IPS-18c (cell line): ENCODE results near the gene LCLAT1.

ENCODE experiments used
- H3K4me3 ChIP-seq: 2 replicates; pipeline ENCODE4 v1.7.0; 2013; ENCODE audit warnings: low read depth, mild to moderate bottlenecking, low read length, moderate library complexity; ENCODE audit not compliant: insufficient read depth
- H3K9me3 ChIP-seq: one replicate; pipeline ENCODE4 v1.6.1; 2013; ENCODE audit warnings: mild to moderate bottlenecking, low read length, moderate library complexity; ENCODE audit not compliant: control insufficient read depth, insufficient read depth

LCLAT1 gene

DNA sequence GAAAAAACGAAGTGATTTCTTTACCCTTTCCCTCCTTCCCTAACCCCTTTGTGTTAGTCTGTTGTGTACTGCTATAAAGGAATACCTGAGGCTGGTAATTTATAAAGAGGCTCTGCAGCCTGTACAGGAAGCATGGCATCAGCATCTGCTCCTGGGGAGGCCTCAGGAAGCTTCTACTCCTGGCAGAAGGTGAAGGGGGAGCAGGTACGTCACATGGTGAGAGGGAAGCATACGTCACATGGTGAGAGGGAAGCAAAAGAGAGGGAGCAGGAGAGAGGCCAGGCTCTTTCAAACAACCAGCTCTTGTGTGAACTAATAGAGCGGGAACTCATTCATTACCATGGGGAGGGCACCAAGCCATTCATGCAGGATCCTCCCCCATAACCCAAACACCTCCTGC lies 234.0 kb downstream of the LCLAT1 start:
- H3K9me3 ChIP-seq = no peaks in the 10 kb centered on the region
- no peak overlapping the region for H3K4me3 ChIP-seq

DNA sequence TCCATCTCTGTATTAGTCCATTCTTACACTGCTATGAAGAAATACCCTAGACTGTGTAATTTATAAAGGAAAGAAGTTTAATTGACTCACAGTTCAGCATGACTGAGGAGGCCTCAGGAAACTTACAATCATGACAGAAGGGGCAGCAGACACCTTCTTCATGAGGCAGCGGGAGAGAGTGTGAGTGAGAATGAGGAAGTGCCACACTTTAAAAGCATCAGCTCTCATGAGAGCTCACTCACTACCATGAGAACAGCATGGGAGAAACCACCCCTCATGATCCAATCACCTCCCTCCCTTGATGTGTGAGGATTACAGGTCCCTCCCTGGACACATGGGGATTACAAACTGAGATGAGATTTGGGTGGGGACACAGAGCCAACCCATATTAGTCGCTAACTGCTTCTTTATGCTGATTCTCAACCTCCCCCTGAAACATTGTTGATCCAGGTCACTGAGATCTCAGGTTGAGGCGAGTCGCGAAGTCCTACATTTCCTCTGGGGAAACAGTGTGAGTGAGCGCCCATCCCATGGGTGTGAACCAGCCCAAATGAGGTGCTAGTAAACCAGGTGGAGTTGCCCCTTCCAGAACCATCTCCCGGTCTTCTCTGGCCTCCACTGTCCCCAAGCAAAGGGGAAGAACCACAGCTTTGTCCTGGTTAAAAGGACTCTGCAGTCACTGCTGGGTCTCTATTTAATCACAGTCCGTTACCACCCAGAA lies 236.3 kb downstream of the LCLAT1 start:
- Histone ChIP-seq H3K9me3 (no peaks in the 10 kb centered on the region), H3K4me3 (no peak overlapping the region)

DNA sequence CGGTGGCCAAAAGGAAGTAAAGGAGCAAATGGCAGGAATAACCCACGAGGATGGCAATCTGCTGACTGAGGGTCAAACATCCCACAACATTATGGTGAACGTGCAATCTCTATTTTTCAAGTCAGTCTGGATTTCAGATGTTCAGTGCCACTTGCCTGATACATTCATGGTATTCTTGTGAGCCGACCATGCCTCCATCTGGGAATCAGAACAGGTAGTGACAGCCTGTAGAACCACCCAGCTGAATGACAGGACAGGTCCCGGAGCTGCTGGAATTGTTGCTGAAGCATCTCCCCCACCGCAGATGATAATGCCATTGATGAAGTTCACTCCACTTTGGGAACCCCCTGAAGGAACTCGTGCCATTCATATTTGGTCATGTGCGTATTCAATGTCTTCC lies 237.0 kb downstream of the LCLAT1 start:
- no peaks in the 10 kb centered on the region for H3K9me3 ChIP-seq
- H3K4me3 ChIP-seq = no peak overlapping the region

GRCh38 chr2:30684516-30684915 lies 237.5 kb downstream of the LCLAT1 start:
- H3K9me3 ChIP-seq = no peaks in the 10 kb centered on the region
- H3K4me3 ChIP-seq = no peak overlapping the region

DNA sequence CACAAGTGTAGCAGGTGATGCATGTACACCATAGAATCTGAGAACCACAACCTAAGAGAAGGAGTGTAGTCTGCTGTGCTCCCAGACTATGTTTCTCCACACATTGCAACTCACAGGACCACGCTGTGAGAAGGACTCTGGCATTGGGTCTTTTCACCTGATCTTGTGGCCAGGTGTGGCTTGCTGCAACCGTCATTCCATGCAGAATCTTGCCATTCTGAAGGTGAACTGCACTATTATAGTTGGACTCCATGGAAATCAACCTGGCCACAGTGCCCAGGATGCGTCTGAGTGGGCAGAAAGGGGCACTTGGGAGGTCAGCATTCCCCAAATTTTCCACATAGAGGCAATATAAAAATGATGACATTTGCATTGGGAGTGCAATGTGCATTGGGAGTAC lies 237.9 kb downstream of the LCLAT1 start:
- no peak overlapping the region for H3K4me3 ChIP-seq
- no peaks in the 10 kb centered on the region for H3K9me3 ChIP-seq

GRCh38 chr2:30686000-30686399 lies 239.0 kb downstream of the LCLAT1 start:
- H3K9me3 ChIP-seq = no peaks in the 10 kb centered on the region
- H3K4me3 ChIP-seq = no peak overlapping the region

GRCh38 chr2:30686669-30687068 lies 239.6 kb downstream of the LCLAT1 start:
- H3K4me3 ChIP-seq = no peak overlapping the region
- H3K9me3 ChIP-seq = no peaks in the 10 kb centered on the region

DNA sequence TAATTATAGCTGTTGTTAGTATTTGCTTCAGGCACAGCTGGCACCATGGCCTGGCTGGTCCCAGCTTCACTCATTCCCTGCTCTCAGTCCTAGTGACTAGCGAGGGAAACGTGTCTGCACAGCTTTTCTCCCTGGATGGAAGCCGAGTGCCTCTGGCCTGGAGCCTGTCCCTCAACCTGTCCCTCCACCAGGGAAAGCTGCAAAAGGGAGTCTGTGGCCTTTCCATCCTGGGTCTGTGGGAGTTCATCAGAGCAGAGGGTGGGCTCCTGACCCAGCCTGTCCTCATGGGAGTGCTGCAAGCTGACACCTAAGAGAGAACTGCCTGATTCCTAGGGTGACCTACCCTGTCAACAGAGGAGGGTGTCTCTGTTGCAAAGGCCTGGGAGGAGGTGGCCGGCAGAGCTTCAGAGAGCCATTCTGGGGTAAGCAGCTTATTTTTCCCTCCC lies 241.9 kb downstream of the LCLAT1 start:
- no peaks in the 10 kb centered on the region for H3K9me3 ChIP-seq

GRCh38 chr2:30689496-30690125 lies 242.6 kb downstream of the LCLAT1 start:
- H3K9me3 ChIP-seq = no peaks in the 10 kb centered on the region

More for the DNA sequence above, 241.9 kb downstream of the LCLAT1 start:
- H3K4me3 ChIP-seq = no peak overlapping the region

GRCh38 chr2:30690126-30690561 lies 243.1 kb downstream of the LCLAT1 start:
- no peaks in the 10 kb centered on the region for H3K9me3 ChIP-seq
- no peak overlapping the region for H3K4me3 ChIP-seq

More at GRCh38 chr2:30689496-30690125, 242.6 kb downstream of the LCLAT1 start:
- no peak overlapping the region for H3K4me3 ChIP-seq

DNA sequence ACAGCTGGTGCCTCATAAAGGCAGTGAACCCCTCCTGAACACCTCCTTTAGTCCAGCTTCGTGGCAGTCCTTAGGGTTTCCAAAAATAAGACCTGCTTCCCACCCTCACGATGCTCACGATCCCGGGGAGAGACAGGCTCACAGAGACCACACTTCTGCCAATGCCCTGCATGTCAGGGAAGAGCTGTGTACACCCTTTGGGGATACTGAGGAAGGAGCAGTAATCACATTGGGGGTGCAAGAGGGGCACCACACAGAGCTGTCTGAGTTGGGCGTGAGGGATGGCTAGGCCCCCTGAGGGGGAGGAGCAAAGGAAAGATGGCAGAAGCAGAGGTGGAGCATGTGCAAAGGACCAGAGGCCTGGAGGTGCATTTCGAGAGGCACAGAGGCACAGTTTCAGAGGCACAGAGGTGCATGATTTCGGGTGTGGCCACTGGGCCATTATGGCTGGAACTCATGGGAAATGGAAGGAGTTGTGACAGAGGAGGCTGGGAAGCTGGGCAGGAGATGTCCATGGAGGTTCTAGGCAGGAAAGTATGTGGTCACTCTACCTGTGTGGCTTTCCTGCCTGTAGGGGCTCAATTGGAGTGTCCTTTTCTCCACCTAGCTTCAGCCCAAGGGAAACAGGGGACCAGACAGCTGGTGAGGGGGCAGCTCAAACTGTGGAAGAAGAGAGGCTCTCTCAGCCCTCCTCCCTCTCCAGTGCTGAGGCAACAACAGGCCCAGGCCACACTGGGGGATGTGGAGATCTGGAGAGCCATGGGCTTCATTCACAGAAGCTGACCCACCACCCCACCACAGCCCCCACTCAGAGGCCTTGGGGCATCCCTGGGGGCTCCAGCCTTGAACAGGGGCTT lies 244.3 kb downstream of the LCLAT1 start:
- H3K4me3 ChIP-seq = no peak overlapping the region
- H3K9me3 ChIP-seq = no peaks in the 10 kb centered on the region

GRCh38 chr2:30691948-30692828 lies 245.1 kb downstream of the LCLAT1 start:
- Histone ChIP-seq H3K9me3 (no peaks in the 10 kb centered on the region), H3K4me3 (no peak overlapping the region)

DNA sequence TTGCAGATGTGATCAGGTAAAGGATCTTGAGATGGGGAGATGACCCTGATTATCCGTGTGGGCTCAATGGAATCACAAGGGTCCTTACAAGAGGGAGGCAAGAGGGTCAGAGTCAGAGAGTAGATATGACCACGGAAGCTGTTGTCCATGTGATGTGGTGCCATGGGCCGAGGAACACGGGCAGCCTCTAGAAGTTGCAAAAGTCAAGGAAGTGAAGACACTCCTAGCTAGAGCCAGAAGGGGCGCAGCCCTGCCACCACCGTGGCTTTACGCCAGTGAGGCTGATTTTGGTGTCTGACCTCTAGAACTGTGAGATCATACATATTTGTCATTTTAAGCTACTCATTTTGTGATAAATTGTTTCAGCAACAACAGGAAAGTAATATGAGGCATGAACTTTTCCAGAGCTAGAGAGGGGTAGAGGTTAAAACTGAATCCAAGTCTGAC lies 245.8 kb downstream of the LCLAT1 start:
- H3K4me3 ChIP-seq = no peak overlapping the region
- H3K9me3 ChIP-seq = no peaks in the 10 kb centered on the region
